OCI-LY3 (cell line): ENCODE measurements around the gene PDE4D.

Experiments
- EZH2phosphoT487 ChIP-seq: fragments of 200-600 bp; shearing (Covaris generic); IDR thresholded peaks from 2 replicates; pipeline ENCODE4 v1.6.1; 2018; ENCODE audit warnings: antibody characterized with exemption, mixed run types, low read depth
- TF ChIP-seq, protein P1 (sequence below): fragments of 200-600, 300-600 bp; sonication (generic); IDR thresholded peaks from 2 replicates; pipeline ENCODE4 v1.5.1; 2014; ENCODE audit warnings: antibody characterized with exemption, low read length, low read depth

DNA sequence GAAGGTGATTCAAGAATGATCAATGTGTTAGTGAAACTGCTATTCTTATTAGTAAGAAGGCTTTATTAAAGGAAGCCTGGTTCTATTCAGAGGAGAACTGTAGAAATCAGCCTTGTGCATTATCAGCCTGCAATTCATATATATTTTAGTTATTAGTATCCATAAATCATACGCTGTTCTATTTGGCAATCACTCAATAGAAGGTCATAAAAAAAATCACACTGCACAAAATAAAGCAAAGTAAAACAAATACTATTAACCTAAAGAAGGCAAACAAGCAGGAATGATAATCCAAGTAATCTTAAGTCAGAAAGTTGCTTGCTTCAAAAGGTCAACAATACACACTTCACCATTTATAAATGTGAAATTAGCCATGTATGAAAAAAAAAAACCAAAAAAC, 138.1 kb downstream of the PDE4D start:
- TF ChIP-seq, protein P1, sequence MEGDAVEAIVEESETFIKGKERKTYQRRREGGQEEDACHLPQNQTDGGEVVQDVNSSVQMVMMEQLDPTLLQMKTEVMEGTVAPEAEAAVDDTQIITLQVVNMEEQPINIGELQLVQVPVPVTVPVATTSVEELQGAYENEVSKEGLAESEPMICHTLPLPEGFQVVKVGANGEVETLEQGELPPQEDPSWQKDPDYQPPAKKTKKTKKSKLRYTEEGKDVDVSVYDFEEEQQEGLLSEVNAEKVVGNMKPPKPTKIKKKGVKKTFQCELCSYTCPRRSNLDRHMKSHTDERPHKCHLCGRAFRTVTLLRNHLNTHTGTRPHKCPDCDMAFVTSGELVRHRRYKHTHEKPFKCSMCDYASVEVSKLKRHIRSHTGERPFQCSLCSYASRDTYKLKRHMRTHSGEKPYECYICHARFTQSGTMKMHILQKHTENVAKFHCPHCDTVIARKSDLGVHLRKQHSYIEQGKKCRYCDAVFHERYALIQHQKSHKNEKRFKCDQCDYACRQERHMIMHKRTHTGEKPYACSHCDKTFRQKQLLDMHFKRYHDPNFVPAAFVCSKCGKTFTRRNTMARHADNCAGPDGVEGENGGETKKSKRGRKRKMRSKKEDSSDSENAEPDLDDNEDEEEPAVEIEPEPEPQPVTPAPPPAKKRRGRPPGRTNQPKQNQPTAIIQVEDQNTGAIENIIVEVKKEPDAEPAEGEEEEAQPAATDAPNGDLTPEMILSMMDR = no peak
- no peak for TF ChIP-seq EZH2phosphoT487
